ENCODE results near the gene PAX7. TPM values are rescaled to one million over a fixed set of nuclear protein-coding genes. Genes with fewer than 3 reads are reported as not detected.

Gene PAX7
- total and polyA plus RNA-seq, 9 of the 15 experiments (the other 6 are each of a cell fraction or from before 2014, with no cell fraction given) = not detected

- ATAC-seq = no peak
- no TSS peak for BruUV-seq (replicated peaks)
- no peaks in the 10 kb centered on the region for H3K36me3 ChIP-seq (ENCODE audit: control insufficient read depth, insufficient read depth, low read length)
- intact Hi-C loops (cut with micrococcal nuclease) (no loop called here), in situ Hi-C loops (cut with MboI) (no loop called here)
- peaks cover 3% of the 10 kb centered on the region; the same call in 1 of the 2 replicates for H4K20me1 ChIP-seq (replicated peaks; ENCODE audit: control insufficient read depth, insufficient read depth, low read length)
- H3K4me1 ChIP-seq (replicated peaks in 1 of 2; ENCODE audit: control insufficient read depth in 2 of 2, insufficient read depth in 2 of 2, low read length in 2 of 2) = no peaks in the 10 kb centered on the region
- peaks cover 27 to 58% of the 10 kb centered on the region in 2 experiments for H3K27me3 ChIP-seq (ENCODE audit: control insufficient read depth in 2 of 2, insufficient read depth in 2 of 2, low read length in 2 of 2)
- CTCF ChIA-PET (ENCODE audit: low intra/inter-chr PET ratio) = no interaction called here
- H3K9me1 ChIP-seq (ENCODE audit: control insufficient read depth, insufficient read depth, low read length) = no peaks in the 10 kb centered on the region
- POLR2A ChIA-PET = no interaction called here
- H3K9ac ChIP-seq (ENCODE audit: insufficient read depth in 1 of 2, low read depth in 2 of 2, low read length in 2 of 2) = no peak overlapping the region
- H3K79me2 ChIP-seq (ENCODE audit: control insufficient read depth, insufficient read depth, low read length) = no peaks in the 10 kb centered on the region
- no peak overlapping the region for H2AFZ ChIP-seq (ENCODE audit: low read depth, low read length)
- FAIRE-seq = no peak
- no peak overlapping the region for H3K4me3 ChIP-seq
- WGBS (ENCODE audit: insufficient coverage, low coverage, missing lambda C conversion rate) = 0% methylated on average over 1 of the region's 1 CpG
- no peak overlapping the region for H3K4me2 ChIP-seq (ENCODE audit: insufficient read depth, low read length)
- no peak for DNase-seq (ENCODE audit: extremely low read depth in 1 of 4, low spot score in 3 of 4)
- no peak overlapping the region for H3K27ac ChIP-seq (ENCODE audit: extremely low read depth, low read depth, low read length)
- H3K9me3 ChIP-seq (replicated peaks; ENCODE audit: control insufficient read depth, insufficient read depth, low read depth, low read length) = no peaks in the 10 kb centered on the region
- no peak for TF ChIP-seq ZFP30 (CRISPR knock-in tag; IDR thresholded peaks at IDR 0.05; ENCODE audit: borderline replicate concordance)
- no peak for TF ChIP-seq TCF3 (CRISPR knock-in tag; IDR thresholded peaks at IDR 0.05)
- no peak for TF ChIP-seq TEAD2 (tag; IDR thresholded peaks at IDR 0.05)
- TF ChIP-seq ZNF696 (CRISPR knock-in tag; conservative IDR thresholded peaks at IDR 0.05) = no peak
- TF ChIP-seq ZNF707 (CRISPR knock-in tag; conservative IDR thresholded peaks at IDR 0.05) = no peak
- TF ChIP-seq CBX2 (IDR thresholded peaks at IDR 0.05; ENCODE audit: insufficient read depth, low read length, poor library complexity, severe bottlenecking) = no peak
- TF ChIP-seq, protein P1, sequence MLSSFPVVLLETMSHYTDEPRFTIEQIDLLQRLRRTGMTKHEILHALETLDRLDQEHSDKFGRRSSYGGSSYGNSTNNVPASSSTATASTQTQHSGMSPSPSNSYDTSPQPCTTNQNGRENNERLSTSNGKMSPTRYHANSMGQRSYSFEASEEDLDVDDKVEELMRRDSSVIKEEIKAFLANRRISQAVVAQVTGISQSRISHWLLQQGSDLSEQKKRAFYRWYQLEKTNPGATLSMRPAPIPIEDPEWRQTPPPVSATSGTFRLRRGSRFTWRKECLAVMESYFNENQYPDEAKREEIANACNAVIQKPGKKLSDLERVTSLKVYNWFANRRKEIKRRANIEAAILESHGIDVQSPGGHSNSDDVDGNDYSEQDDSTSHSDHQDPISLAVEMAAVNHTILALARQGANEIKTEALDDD (IDR thresholded peaks at IDR 0.05) = no peak
- TF ChIP-seq ZNF217 (CRISPR knock-in tag; IDR thresholded peaks at IDR 0.05) = no peak
- TF ChIP-seq, protein P2, sequence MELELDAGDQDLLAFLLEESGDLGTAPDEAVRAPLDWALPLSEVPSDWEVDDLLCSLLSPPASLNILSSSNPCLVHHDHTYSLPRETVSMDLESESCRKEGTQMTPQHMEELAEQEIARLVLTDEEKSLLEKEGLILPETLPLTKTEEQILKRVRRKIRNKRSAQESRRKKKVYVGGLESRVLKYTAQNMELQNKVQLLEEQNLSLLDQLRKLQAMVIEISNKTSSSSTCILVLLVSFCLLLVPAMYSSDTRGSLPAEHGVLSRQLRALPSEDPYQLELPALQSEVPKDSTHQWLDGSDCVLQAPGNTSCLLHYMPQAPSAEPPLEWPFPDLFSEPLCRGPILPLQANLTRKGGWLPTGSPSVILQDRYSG (tag; conservative IDR thresholded peaks at IDR 0.05; ENCODE audit: low read depth) = no peak
- no peak for TF ChIP-seq LARP7 (IDR thresholded peaks at IDR 0.05)
- TF ChIP-seq ZFP36 (IDR thresholded peaks at IDR 0.05; ENCODE audit: low read depth, low read length, partially characterized antibody) = peak; percentile 96
- TF ChIP-seq ZNF436 (CRISPR knock-in tag; IDR thresholded peaks at IDR 0.05) = peak; percentile 59; the same call in 1 of the 2 replicates
- TF ChIP-seq SETDB1 (IDR thresholded peaks at IDR 0.05; ENCODE audit: low read length) = no peak
- TF ChIP-seq RBM25 (IDR thresholded peaks at IDR 0.05; ENCODE audit: low read depth, low read length, severe bottlenecking) = peak; percentile 66
- no peak for TF ChIP-seq NFIC (IDR thresholded peaks at IDR 0.05)
- no peak for TF ChIP-seq DACH1 (IDR thresholded peaks at IDR 0.05; ENCODE audit: partially characterized antibody)
- TF ChIP-seq MECOM (CRISPR knock-in tag; IDR thresholded peaks at IDR 0.05) = no peak
- TF ChIP-seq HOXB6 (CRISPR knock-in tag; IDR thresholded peaks at IDR 0.05; ENCODE audit: borderline replicate concordance) = no peak
Observed at GRCh38 chr1:18697541-18697940, 66.9 kb downstream of the PAX7 start.
